HepG2 (cell line): Measurements from ENCODE around the gene ZCCHC7. TPM values are rescaled to one million over a fixed set of nuclear protein-coding genes. Genes with fewer than 3 reads are reported as not detected.
A peak's percentile ranks its signal among the peaks of the same experiment; 100 is the strongest.

Source experiments
- DMTF1 ChIP-seq: sonication (generic); formaldehyde crosslinking; IDR thresholded peaks from 2 replicates; pipeline ENCODE4 v1.4.0; 2020; ENCODE audit warnings: mild to moderate bottlenecking, missing genetic modification reagents
- EP300 ChIP-seq, 3 experiments: sonication (generic) in 1 of 3; formaldehyde crosslinking in 1 of 3; IDR thresholded peaks; 2 replicates each; pipeline versions ENCODE4 v1.5.1 to v1.6.1; 2011 to 2020; ENCODE audit warnings: low read depth in 2 of 3, low read length in 2 of 3, borderline replicate concordance in 1 of 3, improper control_type of control experiment in 1 of 3, mild to moderate bottlenecking in 1 of 3, missing genetic modification reagents in 1 of 3, moderate library complexity in 1 of 3
- ERF ChIP-seq: IDR thresholded peaks from 2 replicates; pipeline ENCODE4 v1.6.1; 2018; ENCODE audit warnings: missing biosample characterization, missing genetic modification reagents
- FOXA3 ChIP-seq: IDR thresholded peaks from 2 replicates; pipeline ENCODE4 v1.6.1; 2016; ENCODE audit warnings: missing genetic modification reagents, missing compliant biosample characterization
- KDM2A ChIP-seq: sonication (generic); formaldehyde crosslinking; IDR thresholded peaks from 2 replicates; pipeline ENCODE4 v1.4.0; 2020; ENCODE audit warnings: low read depth, missing genetic modification reagents, borderline replicate concordance
- MLX ChIP-seq: IDR thresholded peaks from 2 replicates; pipeline ENCODE4 v1.6.1; 2016
- SRY ChIP-seq: sonication (generic); formaldehyde crosslinking; IDR thresholded peaks from 2 replicates; pipeline ENCODE4 v1.8.0; 2022; ENCODE audit warnings: mild to moderate bottlenecking, missing genetic modification reagents
- ZBTB43 ChIP-seq: sonication (generic); formaldehyde crosslinking; conservative IDR thresholded peaks from 2 replicates; pipeline ENCODE4 v1.4.0; 2020; ENCODE audit warnings: missing genetic modification reagents
- ZMYM4 ChIP-seq: sonication (generic); formaldehyde crosslinking; IDR thresholded peaks from 2 replicates; pipeline ENCODE4 v1.8.1; 2023; ENCODE audit warnings: mild to moderate bottlenecking, missing genetic modification reagents
- ZNF138 ChIP-seq: sonication (generic); formaldehyde crosslinking; IDR thresholded peaks from 2 replicates; pipeline ENCODE4 v1.5.0; 2020; ENCODE audit warnings: mild to moderate bottlenecking, low read depth, missing genetic modification reagents
- ZNF335 ChIP-seq: sonication (generic); formaldehyde crosslinking; IDR thresholded peaks from 2 replicates; pipeline ENCODE4 v1.4.0; 2020; ENCODE audit warnings: missing genetic modification reagents
- ZNF468 ChIP-seq: sonication (generic); formaldehyde crosslinking; IDR thresholded peaks from 2 replicates; pipeline ENCODE4 v1.8.0; 2022; ENCODE audit warnings: mild to moderate bottlenecking, moderate library complexity, missing genetic modification reagents
- ZNF703 ChIP-seq: sonication (generic); formaldehyde crosslinking; IDR thresholded peaks from 2 replicates; pipeline ENCODE4 v1.5.1; 2020; ENCODE audit warnings: missing genetic modification reagents, mild to moderate bottlenecking, moderate library complexity, borderline replicate concordance
- ZNF800 ChIP-seq: sonication (generic); formaldehyde crosslinking; IDR thresholded peaks from 2 replicates; pipeline ENCODE4 v1.4.0; 2020; ENCODE audit warnings: missing genetic modification reagents
- ZSCAN31 ChIP-seq: sonication (generic); formaldehyde crosslinking; IDR thresholded peaks from 2 replicates; pipeline ENCODE4 v1.5.0; 2020; ENCODE audit warnings: low read depth, mild to moderate bottlenecking, missing genetic modification reagents
- polyA plus RNA-seq, 8 experiments: library from polyadenylated mRNA; depleted of rRNA in 3 of 8; stranded (reverse) in 7 of 8; unstranded in 1 of 8; fragments of >200 nt; fragmentation: Illumina TruSeq in 4 of 8; extraction: Trizol in 4 of 8; gene quantifications; 2 replicates each; pipeline versions ENCODE4 v1.2.1 to v1.2.3, GENCODE V29; 2011 to 2016; ENCODE audit warnings: low read depth in 4 of 8, missing spikeins in 1 of 8, mixed read lengths in 1 of 8; ENCODE audit not compliant: insufficient read depth in 1 of 8
- total RNA-seq, 5 experiments: library from RNA; depleted of rRNA; stranded (reverse); fragments of >200 nt; fragmentation: Illumina TruSeq; extraction: Trizol; gene quantifications; 2 replicates each; pipeline ENCODE4 v1.2.3, GENCODE V29; 2016; ENCODE audit warnings: low read depth in 1 of 5
- TF ChIP-seq, protein P1 (sequence below): sonication (generic); formaldehyde crosslinking; IDR thresholded peaks from 2 replicates; pipeline ENCODE4 v1.8.0; 2022; ENCODE audit warnings: missing genetic modification reagents, mild to moderate bottlenecking, borderline replicate concordance
- TF ChIP-seq, protein P2 (sequence below): sonication (generic); formaldehyde crosslinking; IDR thresholded peaks from 2 replicates; pipeline ENCODE4 v1.4.0; 2020; ENCODE audit warnings: missing genetic modification reagents, low read depth, mild to moderate bottlenecking, borderline replicate concordance

Gene ZCCHC7
- total and polyA plus RNA-seq, 2 of the 13 experiments (the other 11 are each of a cell fraction or from before 2014, with no cell fraction given) = 13.6 to 19.3 TPM

DNA sequence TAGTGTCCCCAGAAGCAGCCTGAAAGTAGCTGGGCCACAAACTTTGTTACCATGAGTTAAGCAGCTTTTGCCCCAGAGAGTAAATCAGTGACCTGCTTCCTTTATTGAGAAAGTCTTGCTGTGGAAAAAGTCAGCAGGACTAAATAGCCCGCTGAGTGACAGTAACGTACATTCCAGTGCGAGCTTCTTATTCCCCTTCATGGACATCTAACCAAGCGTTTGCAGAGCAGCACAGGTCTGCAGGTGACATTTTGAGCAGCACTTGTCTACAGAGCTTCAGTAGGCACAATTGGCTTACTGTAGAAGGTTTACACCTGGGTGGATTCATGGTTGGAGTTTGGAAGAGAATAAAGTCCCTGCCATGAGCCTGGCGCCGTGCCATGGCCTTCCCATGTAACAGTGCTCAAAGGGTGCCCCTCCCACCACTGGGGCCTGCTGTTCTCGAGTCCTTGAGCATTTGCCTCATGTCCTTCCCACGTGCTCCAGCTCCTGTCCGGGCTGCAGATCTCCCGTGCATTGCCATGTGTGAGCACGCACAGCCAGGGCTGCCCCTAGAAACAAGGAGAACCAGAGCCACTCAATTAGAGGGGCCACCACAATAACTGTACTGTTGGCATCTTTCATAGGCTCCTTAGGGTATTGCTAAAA, 260.8 kb downstream of the ZCCHC7 start (continued):
- TF ChIP-seq FOXA3 (CRISPR knock-in tag) = peak; percentile 39; the same call in 1 of the 2 replicates
- peak; percentile 94 for TF ChIP-seq MLX (CRISPR knock-in tag)
- 0 out of 2 replicates have a peak, but pooled peaks have one; percentile 48 for TF ChIP-seq ERF (CRISPR knock-in tag)
- TF ChIP-seq ZNF468 (CRISPR knock-in tag) = no peak
- no peak for TF ChIP-seq ZNF138 (CRISPR knock-in tag)
- TF ChIP-seq, protein P1, sequence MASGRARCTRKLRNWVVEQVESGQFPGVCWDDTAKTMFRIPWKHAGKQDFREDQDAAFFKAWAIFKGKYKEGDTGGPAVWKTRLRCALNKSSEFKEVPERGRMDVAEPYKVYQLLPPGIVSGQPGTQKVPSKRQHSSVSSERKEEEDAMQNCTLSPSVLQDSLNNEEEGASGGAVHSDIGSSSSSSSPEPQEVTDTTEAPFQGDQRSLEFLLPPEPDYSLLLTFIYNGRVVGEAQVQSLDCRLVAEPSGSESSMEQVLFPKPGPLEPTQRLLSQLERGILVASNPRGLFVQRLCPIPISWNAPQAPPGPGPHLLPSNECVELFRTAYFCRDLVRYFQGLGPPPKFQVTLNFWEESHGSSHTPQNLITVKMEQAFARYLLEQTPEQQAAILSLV (CRISPR knock-in tag) = peak; percentile 85; the same call in 1 of the 2 replicates
- TF ChIP-seq DMTF1 (CRISPR knock-in tag) = 0 out of 2 replicates have a peak, but pooled peaks have one; percentile 9
- TF ChIP-seq KDM2A (CRISPR knock-in tag) = peak; percentile 73
- no peak for TF ChIP-seq ZBTB43 (CRISPR knock-in tag)
- peak; percentile 72; the same call in 1 of the 2 replicates for TF ChIP-seq ZNF703
- TF ChIP-seq SRY = peak; percentile 69; the same call in 1 of the 2 replicates
- TF ChIP-seq ZNF800 (CRISPR knock-in tag) = no peak
- TF ChIP-seq, protein P2, sequence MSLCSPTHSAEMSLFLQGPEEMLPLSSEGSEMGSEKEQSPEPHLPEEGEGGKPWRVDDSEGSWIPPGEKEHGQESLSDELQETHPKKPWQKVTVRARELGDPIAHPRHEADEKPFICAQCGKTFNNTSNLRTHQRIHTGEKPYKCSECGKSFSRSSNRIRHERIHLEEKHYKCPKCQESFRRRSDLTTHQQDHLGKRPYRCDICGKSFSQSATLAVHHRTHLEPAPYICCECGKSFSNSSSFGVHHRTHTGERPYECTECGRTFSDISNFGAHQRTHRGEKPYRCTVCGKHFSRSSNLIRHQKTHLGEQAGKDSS (CRISPR knock-in tag) = 0 out of 2 replicates have a peak, but pooled peaks have one; percentile 75
- 0 out of 4 replicates have a peak, but pooled peaks of 1 of the 2 experiments have one; percentile 12 for TF ChIP-seq EP300 (IDR thresholded peaks at IDR 0.05; ENCODE audit: low read depth in 2 of 2, low read length in 2 of 2)
- no peak; the same call in 1 of the 2 replicates for TF ChIP-seq EP300 (CRISPR knock-in tag; IDR thresholded peaks at IDR 0.05; ENCODE audit: borderline replicate concordance)
- TF ChIP-seq ZMYM4 = peak; percentile 84
- peak; percentile 38; the same call in 1 of the 2 replicates for TF ChIP-seq ZSCAN31 (CRISPR knock-in tag)
- peak; percentile 51; the same call in 1 of the 2 replicates for TF ChIP-seq ZNF335 (CRISPR knock-in tag)
